Heart left ventricle (tissue), 16 donors: Measurements from ENCODE around the gene TNIK. TPM values are rescaled to one million over a fixed set of nuclear protein-coding genes. Genes with fewer than 3 reads are reported as not detected.

Experiments
- ATAC-seq, 4 donors: fragments of 200-7000 bp; cut with Tn5 transposase; one replicate each; pipeline ENCODE4 v1.9.1; 2020 to 2022; ENCODE audit warnings: moderate library complexity in 4 of 4, mild to moderate bottlenecking in 3 of 4, moderate number of reproducible peaks in 1 of 4
- DNase-seq, 5 donors: peaks; one replicate each; pipeline ENCODE4 v3.0.0-alpha.2; 2020
- H3K27ac ChIP-seq, 12 donors: fragments of 200-600 bp; sonication (generic) in 4 of 12; one replicate each; pipeline versions ENCODE4 v1.5.0 to v1.8.0; 2016 to 2022; ENCODE audit warnings: mild to moderate bottlenecking in 2 of 12
- H3K27me3 ChIP-seq, 9 donors: fragments of 200-600 bp; sonication (generic) in 2 of 9; one replicate each; pipeline versions ENCODE4 v1.5.1 to v1.8.0; 2016 to 2022; ENCODE audit warnings: mild to moderate bottlenecking in 3 of 9
- H3K36me3 ChIP-seq, 9 donors: fragments of 200-600 bp; sonication (generic) in 2 of 9; one replicate each; pipeline versions ENCODE4 v1.5.0 to v1.8.0; 2018 to 2022; ENCODE audit warnings: mild to moderate bottlenecking in 2 of 9
- H3K4me1 ChIP-seq, 12 donors: fragments of 200-600 bp; sonication (generic) in 4 of 12; one replicate each; pipeline versions ENCODE4 v1.5.0 to v1.8.0; 2016 to 2022; ENCODE audit warnings: mild to moderate bottlenecking in 3 of 12
- H3K4me3 ChIP-seq, 12 donors: fragments of 200-600 bp; sonication (generic) in 4 of 12; one replicate each; pipeline versions ENCODE4 v1.5.0 to v1.8.0; 2017 to 2022; ENCODE audit warnings: mild to moderate bottlenecking in 9 of 12, moderate library complexity in 4 of 12
- H3K9me3 ChIP-seq, 12 donors: fragments of 200-600 bp; sonication (generic) in 4 of 12; one replicate each; pipeline versions ENCODE4 v1.5.0 to v1.8.0; 2016 to 2022; ENCODE audit warnings: mild to moderate bottlenecking in 1 of 12
- POLR2A ChIP-seq, 2 donors: fragments of 450-650 bp; IDR thresholded peaks; one replicate each; pipeline ENCODE4 v1.6.1; 2017; ENCODE audit warnings: antibody characterized with exemption in 2 of 2, mild to moderate bottlenecking in 2 of 2, moderate library complexity in 2 of 2
- WGBS, 4 donors: extraction: QIAGEN DNeasy Blood & Tissue Kit in 2 of 4; methylation state at CpG; one replicate each; pipeline versions ENCODE4 v1.1.5 to v1.1.7; 2013 to 2018; 5-methylcytosine and 5-hydroxymethylcytosine counted together
- intact Hi-C, 10 donors: fragments of 100-400 bp; cut with DNase I; formaldehyde crosslinking; loops; one replicate each; pipeline versions ENCODE4 v1.11.1 to v1.14.2; 2022
- polyA plus RNA-seq, 2 donors: library from polyadenylated mRNA; stranded (reverse); fragments of 200-250 nt; gene quantifications; one replicate each; pipeline ENCODE4 v1.2.3, GENCODE V29; 2013
- total RNA-seq, 9 donors: library from RNA; depleted of rRNA in 2 of 9; stranded (reverse); fragments of >200 nt in 2 of 9; fragmentation: NEBNext Ultra II Directional in 3 of 9; extraction: Animal tissue kit (Norgen Biotek cat#: 25700) in 3 of 9; gene quantifications; one replicate each; pipeline versions ENCODE4 v1.1.0 to v1.2.4, GENCODE V29; 2016 to 2023
- TF ChIP-seq, protein P1 (sequence below), 12 donors: fragments of 200-600 bp; sonication (generic) in 4 of 12; IDR thresholded peaks; one replicate each; pipeline versions ENCODE4 v1.5.0 to v1.8.0; 2018 to 2022; ENCODE audit warnings: antibody characterized with exemption in 12 of 12, mild to moderate bottlenecking in 5 of 12
- donor health status: ischemic (EF 13 %, LVEDD 7.1; RV severe dilation, severe dysfunction).
- donor health status: healthy with polysubstance abuse.
- donor health status: DM: no; HTN: yes; CAD: no.
- donor health status: DM: no; HTN: no; CAD: no.
- donor health status: ischemic (EF 25% LVEDD 6.9; RV normal size, moderate dysfunction).
- donor health status: ischemic (EF 25% LVEDD 5.7; RV mildly dilated, moderate dysfunction).
- donor health status: healthy.
- donor health status: DM: yes; HTN: yes; CAD: no.
- donor health status: ischemic (EF 35%, LVEDD 5.7; RV mildly dilated, moderate dysfunction).
- donor health status: nonischemic (EF 11% LVEDD 7.7; RV severe dilation, severe dysfunction).
- donor health status: DM: yes; HTN: yes; CAD: no.
- donor health status: PGD.
- donor health status: ischemic (EF 29% LVEDD 5.4; RV normal size, mild dysfunction).
- donor health status: nonischemic (EF 23%, LVEDD 6.1; RV moderate dilation, normal function).

Gene TNIK
- total and polyA plus RNA-seq, 11 donors, result 12.3 to 51.6 (median 32.4) TPM

DNA sequence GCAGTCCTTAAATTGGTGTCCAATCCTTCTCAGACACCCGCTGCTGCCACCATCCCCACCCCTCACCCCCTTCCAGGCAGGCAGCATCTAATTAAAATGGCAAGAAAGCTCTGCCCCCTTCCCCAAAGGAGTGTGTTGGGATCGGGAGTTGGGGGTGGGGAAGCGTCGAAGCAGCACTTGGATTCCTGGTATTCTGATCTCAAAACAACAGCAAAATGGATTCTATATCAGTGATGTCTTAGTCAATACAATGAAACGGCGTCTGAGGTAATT lies 1.4 kb downstream of the TNIK start:
- H3K27ac ChIP-seq, result peak overlapping the region in 10 of 12 donors; percentile 35 to 92 (median 86)
- 1 to 3% (median 2%) methylated on average over 6 of the region's 6 CpGs for WGBS, 4 donors
- DNase-seq (no peak), ATAC-seq (no peak)
- peaks cover 0 to 59% (median 14%) of the 10 kb centered on the region in 12 donors for H3K4me1 ChIP-seq
- H3K27me3 ChIP-seq, result peaks cover 0 to 7% (median 0%) of the 10 kb centered on the region in 9 donors
- H3K36me3 ChIP-seq, result no peaks in the 10 kb centered on the region
- H3K4me3 ChIP-seq, result peak overlapping the region; percentile 62 to 83 (median 76)
- intact Hi-C loops, result loop anchor here (5.0 to 10.0 kb wide), 12 partner anchors 41 to 281 kb away; no protein-coding TSS in a partner anchor
- TF ChIP-seq, protein P1, sequence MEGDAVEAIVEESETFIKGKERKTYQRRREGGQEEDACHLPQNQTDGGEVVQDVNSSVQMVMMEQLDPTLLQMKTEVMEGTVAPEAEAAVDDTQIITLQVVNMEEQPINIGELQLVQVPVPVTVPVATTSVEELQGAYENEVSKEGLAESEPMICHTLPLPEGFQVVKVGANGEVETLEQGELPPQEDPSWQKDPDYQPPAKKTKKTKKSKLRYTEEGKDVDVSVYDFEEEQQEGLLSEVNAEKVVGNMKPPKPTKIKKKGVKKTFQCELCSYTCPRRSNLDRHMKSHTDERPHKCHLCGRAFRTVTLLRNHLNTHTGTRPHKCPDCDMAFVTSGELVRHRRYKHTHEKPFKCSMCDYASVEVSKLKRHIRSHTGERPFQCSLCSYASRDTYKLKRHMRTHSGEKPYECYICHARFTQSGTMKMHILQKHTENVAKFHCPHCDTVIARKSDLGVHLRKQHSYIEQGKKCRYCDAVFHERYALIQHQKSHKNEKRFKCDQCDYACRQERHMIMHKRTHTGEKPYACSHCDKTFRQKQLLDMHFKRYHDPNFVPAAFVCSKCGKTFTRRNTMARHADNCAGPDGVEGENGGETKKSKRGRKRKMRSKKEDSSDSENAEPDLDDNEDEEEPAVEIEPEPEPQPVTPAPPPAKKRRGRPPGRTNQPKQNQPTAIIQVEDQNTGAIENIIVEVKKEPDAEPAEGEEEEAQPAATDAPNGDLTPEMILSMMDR (IDR thresholded peaks at IDR 0.05), result no peak
- TF ChIP-seq POLR2A (IDR thresholded peaks at IDR 0.05), result no peak
- no peaks in the 10 kb centered on the region for H3K9me3 ChIP-seq

DNA sequence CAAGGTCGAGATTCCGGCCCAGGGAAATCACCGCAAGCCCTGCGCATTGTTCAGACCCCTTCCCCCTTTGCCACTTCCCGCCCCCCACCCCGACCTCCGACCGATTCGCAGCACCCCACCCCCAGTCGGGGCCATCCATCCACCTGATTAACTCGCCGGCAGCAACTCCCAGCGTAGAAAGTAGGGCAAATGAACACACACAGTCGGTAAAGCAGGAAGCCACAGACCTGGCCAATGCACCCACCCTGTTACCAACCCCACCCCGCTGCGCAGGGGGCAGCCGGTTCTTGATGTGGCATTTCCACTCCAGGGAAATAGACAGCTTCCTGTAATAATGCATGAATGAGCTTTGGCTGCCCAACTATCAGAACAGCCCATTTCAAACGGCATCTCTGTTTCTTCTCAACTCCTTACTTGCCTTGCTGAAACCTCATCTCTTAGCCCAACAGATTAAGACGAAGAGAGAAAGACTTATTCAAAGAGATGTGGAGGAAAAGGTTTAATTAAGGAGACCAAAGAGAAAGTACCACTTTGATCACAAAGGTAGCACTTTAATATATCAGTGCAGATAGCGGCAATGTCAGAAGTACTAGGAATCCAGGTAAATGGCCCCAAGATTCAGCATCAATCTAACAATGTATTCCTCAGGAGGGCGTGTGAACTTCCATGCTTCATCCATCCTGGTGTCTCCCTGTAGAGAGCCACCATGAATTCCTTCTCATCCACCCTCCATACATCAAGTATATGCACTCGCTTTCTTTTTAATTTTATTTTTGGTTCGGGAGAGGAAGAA lies 1.9 kb downstream of the TNIK start:
- H3K4me1 ChIP-seq, result peaks cover 0 to 63% (median 14%) of the 10 kb centered on the region in 12 donors
- 4 to 9% (median 9%) methylated on average over 23 of the region's 23 CpGs for WGBS, 4 donors
- DNase-seq, result peak in 3 of 5 donors; percentile 21 to 44 (median 22)

DNA sequence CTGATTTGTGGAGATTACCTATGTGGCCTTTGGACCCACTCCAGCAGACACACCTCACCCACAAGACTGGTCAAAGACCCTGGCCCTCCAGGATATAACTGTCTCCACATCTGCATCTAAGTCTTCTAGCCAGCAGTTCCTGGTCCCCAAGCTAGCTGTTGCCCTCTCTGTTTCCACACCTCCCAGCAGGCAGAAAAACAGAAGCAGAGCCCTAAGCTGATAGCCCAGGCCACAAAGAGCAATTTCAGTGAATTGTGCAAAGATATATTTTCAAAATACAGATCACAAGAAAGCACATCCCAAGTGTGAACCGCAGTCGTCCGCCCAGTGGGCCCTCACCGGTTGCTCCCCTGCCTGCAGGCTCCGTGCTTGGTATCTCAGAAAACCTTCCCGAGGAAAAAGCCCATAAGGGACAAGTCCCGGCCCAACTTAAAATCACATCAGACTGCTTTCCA lies 2.6 kb downstream of the TNIK start:
- 15 to 21% (median 16%) methylated on average over 7 of the region's 7 CpGs for WGBS, 4 donors
- peaks cover 0 to 65% (median 14%) of the 10 kb centered on the region in 12 donors for H3K4me1 ChIP-seq
- no peak for ATAC-seq

More for the DNA sequence above, 1.9 kb downstream of the TNIK start:
- Histone ChIP-seq H3K27me3 (peaks cover 0 to 4% (median 0%) of the 10 kb centered on the region in 9 donors), H3K27ac (peak overlapping the region in 10 of 12 donors; percentile 35 to 92 (median 86)), H3K36me3 (no peaks in the 10 kb centered on the region), H3K9me3 (no peaks in the 10 kb centered on the region), H3K4me3 (peak overlapping the region; percentile 62 to 83 (median 76))
- TF ChIP-seq, protein P1 (IDR thresholded peaks at IDR 0.05), result no peak
- no peak for TF ChIP-seq POLR2A (IDR thresholded peaks at IDR 0.05)
- intact Hi-C loops, result loop anchor here (5.0 to 10.0 kb wide), 12 partner anchors 41 to 281 kb away; no protein-coding TSS in a partner anchor
- ATAC-seq, result no peak

More for the DNA sequence above, 2.6 kb downstream of the TNIK start:
- TF ChIP-seq, protein P1 (IDR thresholded peaks at IDR 0.05), result no peak
- no peak for TF ChIP-seq POLR2A (IDR thresholded peaks at IDR 0.05)
- Histone ChIP-seq H3K36me3 (no peaks in the 10 kb centered on the region), H3K9me3 (no peaks in the 10 kb centered on the region), H3K4me3 (peak overlapping the region in 10 of 12 donors; percentile 62 to 83 (median 76)), H3K27ac (peak overlapping the region in 10 of 12 donors; percentile 35 to 92 (median 86)), H3K27me3 (peaks cover 0 to 4% (median 0%) of the 10 kb centered on the region in 9 donors)
- DNase-seq, result no peak
- intact Hi-C loops, result loop anchor here (5.0 to 10.0 kb wide), 12 partner anchors 40 to 280 kb away; no protein-coding TSS in a partner anchor
